HepG2 (cell line): ENCODE measurements around the gene ARF6. TPM values are rescaled to one million over a fixed set of nuclear protein-coding genes. Genes with fewer than 3 reads are reported as not detected.

Experiments
- FOXC1 ChIP-seq: sonication (generic); formaldehyde crosslinking; IDR thresholded peaks from 2 replicates; pipeline ENCODE4 v1.8.0; 2022; ENCODE audit warnings: mild to moderate bottlenecking, missing genetic modification reagents, borderline replicate concordance
- GABPB1 ChIP-seq: IDR thresholded peaks from 2 replicates; pipeline ENCODE4 v1.6.1; 2016; ENCODE audit warnings: mild to moderate bottlenecking, missing genetic modification reagents, moderate library complexity, missing compliant biosample characterization
- GTF2F1 ChIP-seq: fragments of 150-350 bp; IDR thresholded peaks from 2 replicates; pipeline ENCODE4 v1.6.1; 2014; ENCODE audit warnings: low read length
- MED8 ChIP-seq: sonication (generic); formaldehyde crosslinking; IDR thresholded peaks from 2 replicates; pipeline ENCODE4 v1.8.1; 2023; ENCODE audit warnings: mild to moderate bottlenecking, missing genetic modification reagents; ENCODE audit not compliant: insufficient replicate concordance
- SIX4 ChIP-seq: sonication (generic); formaldehyde crosslinking; IDR thresholded peaks from 2 replicates; pipeline ENCODE4 v1.4.0; 2020; ENCODE audit warnings: missing genetic modification reagents
- WIZ ChIP-seq: sonication (generic); formaldehyde crosslinking; IDR thresholded peaks from 2 replicates; pipeline ENCODE4 v1.5.1; 2020; ENCODE audit warnings: mild to moderate bottlenecking, missing genetic modification reagents
- ZNF510 ChIP-seq: sonication (generic); formaldehyde crosslinking; IDR thresholded peaks from 2 replicates; pipeline ENCODE4 v1.4.0; 2020; ENCODE audit warnings: low read depth, mild to moderate bottlenecking, missing genetic modification reagents
- ZNF550 ChIP-seq: sonication (generic); formaldehyde crosslinking; IDR thresholded peaks from 2 replicates; pipeline ENCODE4 v1.4.0; 2020; ENCODE audit warnings: mild to moderate bottlenecking, missing genetic modification reagents, borderline replicate concordance
- polyA plus RNA-seq, 8 experiments: library from polyadenylated mRNA; depleted of rRNA in 3 of 8; stranded (reverse) in 7 of 8; unstranded in 1 of 8; fragments of >200 nt; fragmentation: Illumina TruSeq in 4 of 8; extraction: Trizol in 4 of 8; gene quantifications; 2 replicates each; pipeline versions ENCODE4 v1.2.1 to v1.2.3, GENCODE V29; 2011 to 2016; ENCODE audit warnings: low read depth in 4 of 8, missing spikeins in 1 of 8, mixed read lengths in 1 of 8; ENCODE audit not compliant: insufficient read depth in 1 of 8
- total RNA-seq, 5 experiments: library from RNA; depleted of rRNA; stranded (reverse); fragments of >200 nt; fragmentation: Illumina TruSeq; extraction: Trizol; gene quantifications; 2 replicates each; pipeline ENCODE4 v1.2.3, GENCODE V29; 2016; ENCODE audit warnings: low read depth in 1 of 5
- TF ChIP-seq, protein P1 (sequence below): sonication (generic); formaldehyde crosslinking; IDR thresholded peaks from 2 replicates; pipeline ENCODE4 v1.5.0; 2020; ENCODE audit warnings: mild to moderate bottlenecking, missing genetic modification reagents
- TF ChIP-seq, protein P2 (sequence below): IDR thresholded peaks from 2 replicates; pipeline ENCODE4 v1.6.1; 2016; ENCODE audit warnings: low read depth
- TF ChIP-seq, protein P3 (sequence below): sonication (generic); formaldehyde crosslinking; IDR thresholded peaks from 2 replicates; pipeline ENCODE4 v1.5.1; 2020; ENCODE audit warnings: missing genetic modification reagents, mild to moderate bottlenecking, borderline replicate concordance
- TF ChIP-seq, protein P4 (sequence below): sonication (generic); formaldehyde crosslinking; IDR thresholded peaks from 2 replicates; pipeline ENCODE4 v1.4.0; 2020; ENCODE audit warnings: missing genetic modification reagents, mild to moderate bottlenecking, borderline replicate concordance
- TF ChIP-seq, protein P5 (sequence below): sonication (generic); formaldehyde crosslinking; IDR thresholded peaks from 2 replicates; pipeline ENCODE4 v1.5.0; 2020; ENCODE audit warnings: mild to moderate bottlenecking, missing genetic modification reagents
- TF ChIP-seq, protein P6 (sequence below): sonication (generic); formaldehyde crosslinking; IDR thresholded peaks from 2 replicates; pipeline ENCODE4 v1.8.1; 2023; ENCODE audit warnings: mild to moderate bottlenecking, missing genetic modification reagents, borderline replicate concordance
- TF ChIP-seq, protein P7 (sequence below): conservative IDR thresholded peaks from 2 replicates; pipeline ENCODE4 v1.6.1; 2018; ENCODE audit warnings: missing genetic modification reagents

ARF6 gene
- total and polyA plus RNA-seq, 2 of the 13 experiments (the other 11 are each of a cell fraction or from before 2014, with no cell fraction given), result 12.7 to 31.9 TPM

DNA sequence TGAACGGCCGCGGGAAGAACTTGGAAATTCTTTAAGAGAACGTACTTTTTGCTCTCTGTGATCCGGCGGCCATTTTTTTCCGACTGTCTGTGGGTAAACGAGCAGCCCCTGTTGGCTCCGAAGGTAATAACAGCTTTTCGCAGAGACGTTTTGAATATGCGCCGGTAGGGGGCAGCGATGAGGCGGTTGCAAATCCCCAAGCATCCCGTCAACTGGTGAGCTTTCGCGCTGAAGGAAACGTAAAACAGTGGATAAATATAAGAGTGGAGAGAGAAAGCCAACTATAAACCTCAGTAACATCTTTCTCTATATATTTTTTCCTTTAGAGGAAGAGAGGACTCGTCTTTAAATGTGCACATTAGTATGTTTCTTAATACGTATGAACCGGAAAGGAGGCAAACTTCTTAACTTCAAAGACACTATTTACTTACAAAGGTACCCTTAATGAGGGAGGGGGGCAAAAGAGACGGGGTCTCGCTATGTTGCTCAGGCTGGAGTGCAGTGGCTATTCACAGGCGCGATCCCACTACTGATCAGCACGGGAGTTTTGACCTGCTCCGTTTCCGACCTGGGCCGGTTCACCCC is 30.7 kb upstream of the ARF6 start (continued):
- TF ChIP-seq, protein P1, sequence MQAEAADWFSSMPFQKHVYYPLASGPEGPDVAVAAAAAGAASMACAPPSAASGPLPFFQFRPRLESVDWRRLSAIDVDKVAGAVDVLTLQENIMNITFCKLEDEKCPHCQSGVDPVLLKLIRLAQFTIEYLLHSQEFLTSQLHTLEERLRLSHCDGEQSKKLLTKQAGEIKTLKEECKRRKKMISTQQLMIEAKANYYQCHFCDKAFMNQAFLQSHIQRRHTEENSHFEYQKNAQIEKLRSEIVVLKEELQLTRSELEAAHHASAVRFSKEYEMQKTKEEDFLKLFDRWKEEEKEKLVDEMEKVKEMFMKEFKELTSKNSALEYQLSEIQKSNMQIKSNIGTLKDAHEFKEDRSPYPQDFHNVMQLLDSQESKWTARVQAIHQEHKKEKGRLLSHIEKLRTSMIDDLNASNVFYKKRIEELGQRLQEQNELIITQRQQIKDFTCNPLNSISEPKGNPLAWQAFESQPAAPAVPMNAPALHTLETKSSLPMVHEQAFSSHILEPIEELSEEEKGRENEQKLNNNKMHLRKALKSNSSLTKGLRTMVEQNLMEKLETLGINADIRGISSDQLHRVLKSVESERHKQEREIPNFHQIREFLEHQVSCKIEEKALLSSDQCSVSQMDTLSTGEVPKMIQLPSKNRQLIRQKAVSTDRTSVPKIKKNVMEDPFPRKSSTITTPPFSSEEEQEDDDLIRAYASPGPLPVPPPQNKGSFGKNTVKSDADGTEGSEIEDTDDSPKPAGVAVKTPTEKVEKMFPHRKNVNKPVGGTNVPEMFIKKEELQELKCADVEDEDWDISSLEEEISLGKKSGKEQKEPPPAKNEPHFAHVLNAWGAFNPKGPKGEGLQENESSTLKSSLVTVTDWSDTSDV (CRISPR knock-in tag), result no peak
- TF ChIP-seq WIZ (CRISPR knock-in tag) (no peak), GABPB1 (CRISPR knock-in tag) (no peak), SIX4 (CRISPR knock-in tag) (no peak), MED8 (CRISPR knock-in tag) (no peak), ZNF550 (no peak), ZNF510 (0 out of 2 replicates have a peak, but pooled peaks have one; percentile 19), FOXC1 (CRISPR knock-in tag) (0 out of 2 replicates have a peak, but pooled peaks have one; percentile 2), GTF2F1 (no peak; the same call in 1 of the 2 replicates)
- TF ChIP-seq, protein P2, sequence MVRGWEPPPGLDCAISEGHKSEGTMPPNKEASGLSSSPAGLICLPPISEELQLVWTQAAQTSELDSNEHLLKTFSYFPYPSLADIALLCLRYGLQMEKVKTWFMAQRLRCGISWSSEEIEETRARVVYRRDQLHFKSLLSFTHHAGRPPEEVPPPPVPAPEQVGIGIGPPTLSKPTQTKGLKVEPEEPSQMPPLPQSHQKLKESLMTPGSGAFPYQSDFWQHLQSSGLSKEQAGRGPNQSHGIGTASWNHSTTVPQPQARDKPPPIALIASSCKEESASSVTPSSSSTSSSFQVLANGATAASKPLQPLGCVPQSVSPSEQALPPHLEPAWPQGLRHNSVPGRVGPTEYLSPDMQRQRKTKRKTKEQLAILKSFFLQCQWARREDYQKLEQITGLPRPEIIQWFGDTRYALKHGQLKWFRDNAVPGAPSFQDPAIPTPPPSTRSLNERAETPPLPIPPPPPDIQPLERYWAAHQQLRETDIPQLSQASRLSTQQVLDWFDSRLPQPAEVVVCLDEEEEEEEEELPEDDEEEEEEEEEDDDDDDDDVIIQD (CRISPR knock-in tag), result no peak
- TF ChIP-seq, protein P3, sequence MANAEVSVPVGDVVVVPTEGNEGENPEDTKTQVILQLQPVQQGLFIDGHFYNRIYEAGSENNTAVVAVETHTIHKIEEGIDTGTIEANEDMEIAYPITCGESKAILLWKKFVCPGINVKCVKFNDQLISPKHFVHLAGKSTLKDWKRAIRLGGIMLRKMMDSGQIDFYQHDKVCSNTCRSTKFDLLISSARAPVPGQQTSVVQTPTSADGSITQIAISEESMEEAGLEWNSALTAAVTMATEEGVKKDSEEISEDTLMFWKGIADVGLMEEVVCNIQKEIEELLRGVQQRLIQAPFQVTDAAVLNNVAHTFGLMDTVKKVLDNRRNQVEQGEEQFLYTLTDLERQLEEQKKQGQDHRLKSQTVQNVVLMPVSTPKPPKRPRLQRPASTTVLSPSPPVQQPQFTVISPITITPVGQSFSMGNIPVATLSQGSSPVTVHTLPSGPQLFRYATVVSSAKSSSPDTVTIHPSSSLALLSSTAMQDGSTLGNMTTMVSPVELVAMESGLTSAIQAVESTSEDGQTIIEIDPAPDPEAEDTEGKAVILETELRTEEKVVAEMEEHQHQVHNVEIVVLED (CRISPR knock-in tag), result no peak
- TF ChIP-seq, protein P4, sequence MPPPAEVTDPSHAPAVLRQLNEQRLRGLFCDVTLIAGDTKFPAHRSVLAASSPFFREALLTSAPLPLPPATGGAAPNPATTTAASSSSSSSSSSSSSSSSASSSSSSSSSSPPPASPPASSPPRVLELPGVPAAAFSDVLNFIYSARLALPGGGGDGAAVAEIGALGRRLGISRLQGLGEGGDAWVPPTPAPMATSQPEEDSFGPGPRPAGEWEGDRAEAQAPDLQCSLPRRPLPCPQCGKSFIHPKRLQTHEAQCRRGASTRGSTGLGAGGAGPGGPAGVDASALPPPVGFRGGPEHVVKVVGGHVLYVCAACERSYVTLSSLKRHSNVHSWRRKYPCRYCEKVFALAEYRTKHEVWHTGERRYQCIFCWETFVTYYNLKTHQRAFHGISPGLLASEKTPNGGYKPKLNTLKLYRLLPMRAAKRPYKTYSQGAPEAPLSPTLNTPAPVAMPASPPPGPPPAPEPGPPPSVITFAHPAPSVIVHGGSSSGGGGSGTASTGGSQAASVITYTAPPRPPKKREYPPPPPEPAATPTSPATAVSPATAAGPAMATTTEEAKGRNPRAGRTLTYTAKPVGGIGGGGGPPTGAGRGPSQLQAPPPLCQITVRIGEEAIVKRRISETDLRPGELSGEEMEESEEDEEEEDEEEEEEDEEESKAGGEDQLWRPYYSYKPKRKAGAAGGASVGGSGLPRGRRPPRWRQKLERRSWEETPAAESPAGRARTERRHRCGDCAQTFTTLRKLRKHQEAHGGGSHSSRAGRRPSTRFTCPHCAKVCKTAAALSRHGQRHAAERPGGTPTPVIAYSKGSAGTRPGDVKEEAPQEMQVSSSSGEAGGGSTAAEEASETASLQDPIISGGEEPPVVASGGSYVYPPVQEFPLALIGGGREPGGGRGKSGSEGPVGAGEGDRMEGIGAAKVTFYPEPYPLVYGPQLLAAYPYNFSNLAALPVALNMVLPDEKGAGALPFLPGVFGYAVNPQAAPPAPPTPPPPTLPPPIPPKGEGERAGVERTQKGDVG (CRISPR knock-in tag), result no peak
- TF ChIP-seq, protein P5, sequence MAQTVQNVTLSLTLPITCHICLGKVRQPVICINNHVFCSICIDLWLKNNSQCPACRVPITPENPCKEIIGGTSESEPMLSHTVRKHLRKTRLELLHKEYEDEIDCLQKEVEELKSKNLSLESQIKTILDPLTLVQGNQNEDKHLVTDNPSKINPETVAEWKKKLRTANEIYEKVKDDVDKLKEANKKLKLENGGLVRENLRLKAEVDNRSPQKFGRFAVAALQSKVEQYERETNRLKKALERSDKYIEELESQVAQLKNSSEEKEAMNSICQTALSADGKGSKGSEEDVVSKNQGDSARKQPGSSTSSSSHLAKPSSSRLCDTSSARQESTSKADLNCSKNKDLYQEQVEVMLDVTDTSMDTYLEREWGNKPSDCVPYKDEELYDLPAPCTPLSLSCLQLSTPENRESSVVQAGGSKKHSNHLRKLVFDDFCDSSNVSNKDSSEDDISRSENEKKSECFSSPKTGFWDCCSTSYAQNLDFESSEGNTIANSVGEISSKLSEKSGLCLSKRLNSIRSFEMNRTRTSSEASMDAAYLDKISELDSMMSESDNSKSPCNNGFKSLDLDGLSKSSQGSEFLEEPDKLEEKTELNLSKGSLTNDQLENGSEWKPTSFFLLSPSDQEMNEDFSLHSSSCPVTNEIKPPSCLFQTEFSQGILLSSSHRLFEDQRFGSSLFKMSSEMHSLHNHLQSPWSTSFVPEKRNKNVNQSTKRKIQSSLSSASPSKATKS (CRISPR knock-in tag), result 0 out of 2 replicates have a peak, but pooled peaks have one; percentile 57
- TF ChIP-seq, protein P6, sequence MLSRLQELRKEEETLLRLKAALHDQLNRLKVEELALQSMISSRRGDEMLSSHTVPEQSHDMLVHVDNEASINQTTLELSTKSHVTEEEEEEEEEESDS (CRISPR knock-in tag), result peak; percentile 44; the same call in 1 of the 2 replicates
- TF ChIP-seq, protein P7, sequence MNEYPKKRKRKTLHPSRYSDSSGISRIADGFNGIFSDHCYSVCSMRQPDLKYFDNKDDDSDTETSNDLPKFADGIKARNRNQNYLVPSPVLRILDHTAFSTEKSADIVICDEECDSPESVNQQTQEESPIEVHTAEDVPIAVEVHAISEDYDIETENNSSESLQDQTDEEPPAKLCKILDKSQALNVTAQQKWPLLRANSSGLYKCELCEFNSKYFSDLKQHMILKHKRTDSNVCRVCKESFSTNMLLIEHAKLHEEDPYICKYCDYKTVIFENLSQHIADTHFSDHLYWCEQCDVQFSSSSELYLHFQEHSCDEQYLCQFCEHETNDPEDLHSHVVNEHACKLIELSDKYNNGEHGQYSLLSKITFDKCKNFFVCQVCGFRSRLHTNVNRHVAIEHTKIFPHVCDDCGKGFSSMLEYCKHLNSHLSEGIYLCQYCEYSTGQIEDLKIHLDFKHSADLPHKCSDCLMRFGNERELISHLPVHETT, result no peak
